Effector memory CD4-positive, alpha-beta T cell (primary cell): ENCODE measurements around the gene SRPRB.

Experiments
- DNase-seq, 3 donors: peaks; one replicate each; pipeline ENCODE4 v3.0.0-alpha.2; 2020
- H3K27ac ChIP-seq: 2 replicates; pipeline ENCODE4 v1.7.0; 2013; ENCODE audit warnings: mild to moderate bottlenecking, low read length, moderate library complexity; ENCODE audit not compliant: insufficient read depth, poor library complexity, severe bottlenecking
- H3K27me3 ChIP-seq: replicated peaks from 2 replicates; pipeline ENCODE4 v1.7.0; 2013; ENCODE audit warnings: mild to moderate bottlenecking, low read length; ENCODE audit not compliant: insufficient read depth, control insufficient read depth, poor library complexity, severe bottlenecking
- H3K36me3 ChIP-seq: 2 replicates; pipeline ENCODE4 v1.7.0; 2013; ENCODE audit warnings: mild to moderate bottlenecking, low read length, moderate library complexity; ENCODE audit not compliant: control insufficient read depth, insufficient read depth
- H3K4me1 ChIP-seq: 2 replicates; pipeline ENCODE4 v1.7.0; 2013; ENCODE audit warnings: low read length, mild to moderate bottlenecking; ENCODE audit not compliant: control insufficient read depth, insufficient read depth, poor library complexity, severe bottlenecking
- H3K4me3 ChIP-seq: 2 replicates; pipeline ENCODE4 v1.7.0; 2013; ENCODE audit warnings: low read length, low read depth, mild to moderate bottlenecking; ENCODE audit not compliant: insufficient read depth, poor library complexity, severe bottlenecking
- H3K9me3 ChIP-seq: 2 replicates; pipeline ENCODE4 v1.7.0; 2013; ENCODE audit warnings: mild to moderate bottlenecking, low read length, moderate library complexity; ENCODE audit not compliant: control insufficient read depth

Gene SRPRB

DNA sequence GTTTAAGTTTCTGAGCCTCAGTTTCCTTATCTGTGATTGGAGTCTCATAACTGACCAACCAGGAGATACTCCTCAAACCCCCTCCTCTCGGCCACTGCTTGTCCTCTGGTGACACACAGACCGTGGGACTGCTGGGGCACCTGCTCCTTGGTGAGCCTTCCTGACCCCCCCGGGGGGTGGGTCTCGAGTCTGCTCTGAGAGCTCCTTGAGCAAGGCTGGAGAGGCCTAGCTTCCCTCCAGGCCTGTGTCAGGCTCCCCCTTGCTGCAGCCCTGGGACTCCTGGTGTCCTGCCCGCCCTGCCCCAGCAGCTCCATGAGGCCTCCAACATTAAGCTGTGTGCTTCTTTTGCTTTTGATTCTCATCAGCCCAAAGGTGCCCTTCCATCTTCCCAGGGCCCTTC is 27.7 kb downstream of the SRPRB start:
- Histone ChIP-seq H3K36me3 (no peaks in the 10 kb centered on the region), H3K27me3 (no peaks in the 10 kb centered on the region), H3K4me3 (no peak overlapping the region), H3K4me1 (no peaks in the 10 kb centered on the region), H3K9me3 (no peaks in the 10 kb centered on the region), H3K27ac (no peak overlapping the region)
- no peak for DNase-seq

DNA sequence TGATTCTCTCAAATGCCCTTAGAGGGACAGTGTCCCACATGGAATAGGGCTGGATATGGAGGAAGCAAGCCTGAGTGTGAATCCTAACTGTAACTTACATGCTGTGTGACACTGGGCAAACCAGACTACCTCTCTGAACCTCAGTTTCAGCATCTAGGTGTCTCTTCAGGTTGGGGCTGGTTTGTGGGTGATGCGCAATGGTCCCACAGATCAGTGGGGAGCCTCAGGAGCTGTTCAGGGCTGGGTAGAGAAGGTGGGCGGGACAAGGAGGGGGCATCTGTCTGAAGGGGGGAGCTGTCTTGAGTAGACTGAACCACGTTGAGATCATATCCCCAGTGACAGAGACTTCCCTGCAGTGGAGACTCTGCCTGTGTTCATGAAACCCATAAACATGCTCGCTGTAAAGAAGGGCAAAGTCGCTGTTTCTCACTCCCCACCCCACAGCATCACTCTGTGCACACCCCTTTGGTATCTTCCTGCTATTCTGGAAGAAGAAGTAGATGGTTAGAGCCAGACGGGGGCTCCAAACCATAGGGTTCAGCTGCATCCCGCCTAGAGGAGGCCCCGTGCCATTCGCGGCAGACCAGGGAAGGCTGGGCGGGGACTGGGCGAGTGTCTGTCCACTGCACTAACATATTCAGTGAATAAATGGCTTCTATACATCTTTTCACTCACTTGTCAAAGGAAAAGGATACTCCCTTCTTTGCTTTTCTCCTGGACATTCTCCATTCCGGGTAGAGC is 28.4 kb downstream of the SRPRB start:
- H3K36me3 ChIP-seq, result no peaks in the 10 kb centered on the region
- H3K4me3 ChIP-seq, result no peak overlapping the region
- H3K27me3 ChIP-seq, result no peaks in the 10 kb centered on the region
- H3K9me3 ChIP-seq, result no peaks in the 10 kb centered on the region
- no peak overlapping the region for H3K27ac ChIP-seq
- no peaks in the 10 kb centered on the region for H3K4me1 ChIP-seq
- DNase-seq, result no peak

DNA sequence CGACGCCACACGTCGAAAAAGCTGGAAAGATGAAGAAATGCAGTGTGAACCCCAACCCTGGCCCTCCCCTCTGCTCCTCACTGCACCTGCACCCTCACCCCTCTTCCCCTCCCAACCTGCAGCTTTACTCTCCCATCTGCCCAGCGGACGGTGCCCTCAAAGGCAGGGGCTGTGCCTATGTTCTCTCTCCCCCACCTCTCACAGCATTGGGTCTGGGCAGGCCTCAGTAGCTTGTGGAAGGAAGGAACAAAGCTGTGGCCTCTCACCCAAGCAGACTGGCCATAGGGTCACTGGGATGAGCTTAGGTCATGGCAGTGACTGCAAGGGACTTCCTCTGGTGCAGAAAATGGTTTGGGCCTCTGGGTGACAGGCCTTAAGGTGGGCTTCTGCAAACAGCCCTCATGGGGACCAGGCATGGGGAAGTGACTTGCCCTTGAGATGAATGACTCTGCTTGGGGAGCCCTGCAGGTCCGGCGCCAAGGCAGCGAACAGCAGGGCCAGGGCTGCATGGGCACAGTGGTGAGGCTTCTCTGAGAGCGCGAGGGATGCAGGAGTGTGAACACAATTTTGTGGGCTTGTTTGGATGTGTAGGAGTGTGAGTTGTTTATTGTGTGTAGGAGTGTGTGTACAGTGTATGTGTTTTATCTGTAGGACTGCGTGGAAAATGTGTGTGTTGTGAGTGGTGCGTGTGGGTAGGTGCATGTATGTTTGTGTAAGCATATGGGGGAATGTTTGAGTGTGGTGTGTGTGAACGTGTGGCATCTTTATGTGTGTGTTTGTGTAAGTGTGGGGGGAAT is 29.2 kb downstream of the SRPRB start:
- Histone ChIP-seq H3K9me3 (no peaks in the 10 kb centered on the region), H3K36me3 (no peaks in the 10 kb centered on the region), H3K27ac (no peak overlapping the region), H3K4me3 (no peak overlapping the region), H3K27me3 (no peaks in the 10 kb centered on the region), H3K4me1 (no peaks in the 10 kb centered on the region)
- no peak for DNase-seq

DNA sequence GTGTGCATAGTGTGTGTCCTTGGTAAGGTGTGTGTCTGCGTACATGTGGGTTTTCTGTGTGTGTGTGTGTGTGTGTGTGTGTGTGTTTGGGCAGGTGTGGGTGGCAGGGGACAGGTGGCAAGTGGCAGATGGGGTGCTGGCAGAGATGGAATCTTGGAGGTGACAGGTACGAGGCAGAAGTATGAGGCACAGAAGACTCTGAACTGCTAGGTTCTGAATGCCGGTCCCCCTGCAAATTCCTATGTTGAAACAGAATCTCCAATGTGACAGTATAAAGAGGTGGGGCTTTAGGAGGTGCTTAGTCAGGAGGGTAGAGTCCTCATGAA is 29.8 kb downstream of the SRPRB start:
- H3K4me3 ChIP-seq, result no peak overlapping the region

DNA sequence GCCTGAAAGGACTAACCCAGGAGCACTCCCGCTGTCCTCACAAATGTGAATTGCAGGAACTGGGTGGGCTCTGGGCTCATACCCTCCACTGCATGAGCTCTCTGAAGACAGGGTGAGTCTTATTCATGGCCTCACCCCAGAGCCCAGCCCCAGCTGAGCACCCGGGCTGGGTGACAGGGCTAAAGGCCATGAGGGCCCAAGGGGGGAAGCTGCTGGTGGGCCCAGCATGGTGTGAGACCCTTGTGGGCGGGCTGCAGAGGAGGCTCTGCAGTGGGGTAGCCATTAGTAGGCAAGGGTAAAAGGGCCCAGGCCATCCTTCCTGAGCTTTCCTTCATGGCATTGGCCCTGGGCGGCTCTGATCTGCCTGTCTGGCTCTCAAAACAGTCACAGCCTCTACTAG is 30.3 kb downstream of the SRPRB start:
- Histone ChIP-seq H3K27me3 (no peaks in the 10 kb centered on the region), H3K27ac (no peak overlapping the region), H3K9me3 (no peaks in the 10 kb centered on the region), H3K4me1 (no peaks in the 10 kb centered on the region), H3K36me3 (no peaks in the 10 kb centered on the region), H3K4me3 (no peak overlapping the region)
- DNase-seq, result no peak

More for the DNA sequence above, 29.8 kb downstream of the SRPRB start:
- Histone ChIP-seq H3K36me3 (no peaks in the 10 kb centered on the region), H3K27ac (no peak overlapping the region), H3K9me3 (no peaks in the 10 kb centered on the region), H3K27me3 (no peaks in the 10 kb centered on the region), H3K4me1 (no peaks in the 10 kb centered on the region)
- DNase-seq, result no peak

DNA sequence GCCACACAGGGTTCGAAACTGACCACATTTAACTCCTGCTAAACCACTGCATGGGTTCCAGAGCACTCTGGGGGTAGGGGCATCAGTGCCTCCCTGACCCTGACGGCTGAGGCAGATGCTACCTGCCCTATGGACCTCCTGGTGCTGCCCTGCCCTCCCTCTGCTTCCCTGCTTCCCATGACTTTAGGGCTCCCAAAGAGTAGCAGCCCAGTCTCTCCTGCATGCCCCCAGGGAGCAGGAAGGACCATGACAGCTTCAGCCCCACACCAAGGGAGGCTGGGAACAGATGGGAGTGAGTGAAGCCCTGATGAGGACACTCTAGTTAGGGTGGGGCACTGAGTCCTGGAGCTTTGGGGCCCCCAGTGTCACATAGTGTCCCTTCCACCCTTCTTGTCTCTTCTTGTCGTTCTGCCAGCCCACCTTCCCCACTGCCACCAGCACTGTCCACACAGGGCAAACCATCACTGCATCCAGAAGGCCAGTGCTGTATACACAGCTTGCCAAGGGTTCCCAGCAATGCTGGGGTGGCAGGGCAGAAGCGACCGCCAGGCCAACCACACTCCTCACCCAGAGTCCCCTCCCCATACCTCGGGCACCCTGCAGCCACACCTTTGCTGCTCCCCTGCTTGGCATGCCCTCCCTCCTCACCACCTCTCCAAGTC is 31.0 kb downstream of the SRPRB start:
- no peak overlapping the region for H3K4me3 ChIP-seq
- DNase-seq, result no peak
- H3K4me1 ChIP-seq, result no peaks in the 10 kb centered on the region
- H3K27ac ChIP-seq, result no peak overlapping the region
- H3K36me3 ChIP-seq, result no peaks in the 10 kb centered on the region
- H3K9me3 ChIP-seq, result no peaks in the 10 kb centered on the region
- H3K27me3 ChIP-seq, result no peaks in the 10 kb centered on the region

DNA sequence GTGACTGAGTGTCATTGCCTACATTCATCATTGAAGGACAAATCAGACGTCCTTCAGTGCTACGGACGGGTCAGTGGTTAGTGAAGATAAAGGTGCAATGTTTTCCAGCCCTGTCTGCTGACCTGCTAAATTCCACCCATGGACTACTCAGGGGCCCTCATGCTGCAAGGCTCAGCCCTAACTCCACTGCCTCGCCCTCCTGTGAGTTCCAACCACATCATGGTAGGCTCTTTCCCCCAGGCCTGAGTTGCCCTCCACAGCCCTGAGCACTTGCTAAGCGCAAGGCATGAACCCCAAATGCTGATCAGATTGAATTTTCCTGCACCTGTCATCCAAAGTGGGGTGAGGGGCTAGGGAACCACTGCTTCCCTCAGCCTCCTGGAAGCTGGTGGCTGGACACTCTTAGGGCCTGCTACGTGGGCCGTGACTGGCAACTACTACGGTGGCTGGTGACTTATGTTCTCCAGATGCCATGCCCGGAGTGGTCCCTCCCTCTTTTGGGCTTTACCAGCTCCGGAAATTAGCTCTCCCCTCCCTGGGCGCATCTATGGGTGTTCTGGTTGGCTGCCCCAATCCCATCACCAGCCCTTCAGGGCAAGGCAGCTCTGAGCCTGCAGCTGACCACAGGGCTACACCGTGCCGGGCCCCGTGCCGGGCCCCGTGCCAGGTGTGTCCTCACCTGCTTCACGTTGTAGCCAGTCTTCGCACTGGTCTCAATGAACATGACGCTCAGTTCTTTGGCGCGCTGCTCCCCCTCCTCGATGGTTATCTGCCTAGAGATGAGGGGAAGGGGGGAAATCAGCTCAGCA is 32.1 kb downstream of the SRPRB start:
- Histone ChIP-seq H3K4me1 (no peaks in the 10 kb centered on the region), H3K36me3 (no peaks in the 10 kb centered on the region), H3K9me3 (no peaks in the 10 kb centered on the region), H3K27me3 (no peaks in the 10 kb centered on the region), H3K4me3 (no peak overlapping the region), H3K27ac (no peak overlapping the region)
- DNase-seq, result no peak

DNA sequence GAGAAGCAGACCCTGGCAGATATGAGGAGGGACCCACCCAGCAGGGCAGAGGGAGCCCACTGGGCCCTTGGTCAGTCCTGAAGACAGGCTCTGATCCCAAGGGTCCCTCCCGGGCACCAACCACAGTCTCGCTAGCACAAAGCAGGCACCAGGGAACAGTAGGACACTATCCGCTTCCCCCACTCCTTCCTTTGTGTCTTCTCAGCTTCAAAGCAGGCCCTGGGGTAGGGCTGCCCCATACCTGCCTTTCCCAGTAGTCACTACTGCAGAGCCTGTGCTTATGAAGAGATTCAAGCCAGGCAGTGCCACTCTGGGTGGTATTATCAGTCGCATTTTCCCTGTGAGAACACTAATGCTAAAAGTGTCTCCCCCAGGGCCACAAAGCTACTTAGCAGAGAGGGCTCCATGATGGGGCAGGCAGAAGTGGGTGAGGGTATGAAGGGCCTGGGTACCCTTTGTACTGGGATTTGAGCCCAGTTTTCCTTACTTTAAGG is 32.7 kb downstream of the SRPRB start:
- DNase-seq, result no peak
- no peaks in the 10 kb centered on the region for H3K27me3 ChIP-seq
- no peaks in the 10 kb centered on the region for H3K9me3 ChIP-seq
- no peaks in the 10 kb centered on the region for H3K36me3 ChIP-seq
- H3K27ac ChIP-seq, result no peak overlapping the region
- no peak overlapping the region for H3K4me3 ChIP-seq
- no peaks in the 10 kb centered on the region for H3K4me1 ChIP-seq

DNA sequence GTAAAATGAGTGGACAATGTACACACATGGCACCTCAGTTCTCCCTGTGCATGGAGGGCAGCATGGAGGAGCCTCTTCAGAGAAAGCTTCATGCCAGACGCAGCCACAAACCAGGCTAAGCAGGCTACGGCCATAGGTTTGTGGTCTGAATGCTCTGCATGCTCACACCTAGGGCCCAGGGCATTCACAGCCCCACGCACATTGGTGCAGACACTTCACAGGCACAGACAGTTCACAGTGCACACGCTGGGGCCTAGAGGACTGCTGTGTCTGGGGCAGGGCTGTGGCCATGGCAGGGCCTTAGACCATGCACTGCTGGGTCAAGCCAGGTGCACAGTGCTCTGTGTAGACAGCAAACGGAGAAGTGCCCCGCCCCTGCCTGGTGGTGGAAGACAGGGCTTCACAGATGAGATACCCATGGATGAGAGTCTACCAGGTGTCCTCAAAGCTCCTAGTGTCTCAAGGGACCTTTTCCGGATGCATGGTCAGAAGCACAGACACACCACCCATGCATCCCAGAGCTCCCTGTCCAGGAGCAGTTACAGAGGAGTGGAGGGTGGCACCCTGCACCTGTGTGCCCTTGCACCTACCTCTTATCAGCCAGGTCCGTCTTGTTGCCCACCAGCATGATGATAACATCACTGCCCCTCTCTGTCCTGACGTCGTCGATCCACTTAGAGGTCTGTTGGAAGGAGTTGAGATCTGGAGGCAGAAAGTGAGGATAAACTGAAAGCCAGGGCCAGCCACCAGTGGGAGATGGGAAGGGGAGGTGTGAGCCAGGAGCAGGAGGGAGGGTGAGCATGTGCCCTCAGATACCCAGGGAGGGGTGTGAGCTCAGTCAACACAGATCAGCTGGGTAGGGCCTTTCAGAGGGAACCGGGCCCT is 33.5 kb downstream of the SRPRB start:
- DNase-seq, result no peak
- Histone ChIP-seq H3K36me3 (no peaks in the 10 kb centered on the region), H3K27me3 (no peaks in the 10 kb centered on the region), H3K4me3 (no peak overlapping the region), H3K9me3 (no peaks in the 10 kb centered on the region), H3K4me1 (no peaks in the 10 kb centered on the region), H3K27ac (no peak overlapping the region)
